Transverse colon (tissue), 4 donors: ENCODE measurements around the gene OSM.

ENCODE experiments used
- CTCF ChIP-seq, 5 experiments: fragments of 200-600 bp in 3 of 5; fragments of 450-650 bp in 2 of 5; sonication (generic) in 3 of 5; IDR thresholded peaks; 1 replicate in 2 of 5; 2 replicates in 3 of 5; pipeline ENCODE4 v1.5.1; 2016 to 2017; ENCODE audit warnings: antibody characterized with exemption in 5 of 5, inconsistent platforms in 3 of 5, mild to moderate bottlenecking in 2 of 5, moderate library complexity in 1 of 5
- EP300 ChIP-seq: sonication (generic); formaldehyde crosslinking; IDR thresholded peaks from one replicate; pipeline ENCODE4 v1.6.1; 2017; ENCODE audit warnings: antibody characterized with exemption, low read depth
- POLR2A ChIP-seq: fragments of 450-650 bp; IDR thresholded peaks from one replicate; pipeline ENCODE4 v1.6.1; 2016; ENCODE audit warnings: antibody characterized with exemption, mild to moderate bottlenecking, moderate library complexity
- POLR2AphosphoS5 ChIP-seq, 3 donors: sonication (generic); formaldehyde crosslinking; IDR thresholded peaks; one replicate each; pipeline ENCODE4 v1.6.1; 2016; ENCODE audit warnings: antibody characterized with exemption in 3 of 3

GRCh38 chr22:30292069-30292970 is 25.7 kb upstream of the OSM start:
- TF ChIP-seq POLR2A (no peak), EP300 (no peak), CTCF (IDR thresholded peaks at IDR 0.05) (no peak), POLR2AphosphoS5 (IDR thresholded peaks at IDR 0.05) (no peak)
